GM19099 (cell line): ENCODE data around the gene PARD3B.

ENCODE experiments used
- POLR2A ChIP-seq: IDR thresholded peaks from 3 replicates; pipeline ENCODE4 v1.6.1; 2011; ENCODE audit warnings: low read depth; ENCODE audit not compliant: insufficient read length; ENCODE audit errors: extremely low read depth

The PARD3B gene

GRCh38 chr2:204533629-204534370 lies 11.5 kb upstream of the PARD3B start:
- TF ChIP-seq POLR2A, result no peak

- TF ChIP-seq POLR2A, result no peak
These were observed 9.9 kb upstream of the PARD3B start for GRCh38 chr2:204535356-204535755.

- no peak for TF ChIP-seq POLR2A
These were observed 9.5 kb upstream of the PARD3B start for GRCh38 chr2:204535764-204536163.

GRCh38 chr2:204538182-204539018 lies 6.9 kb upstream of the PARD3B start:
- no peak for TF ChIP-seq POLR2A

- TF ChIP-seq POLR2A, result no peak
These were observed 6.3 kb upstream of the PARD3B start for GRCh38 chr2:204539019-204539385.

GRCh38 chr2:204541637-204542036 lies 3.6 kb upstream of the PARD3B start:
- TF ChIP-seq POLR2A, result no peak

- TF ChIP-seq POLR2A, result no peak
These were observed 2.2 kb upstream of the PARD3B start for GRCh38 chr2:204542982-204543608.

GRCh38 chr2:204545861-204546735 lies 823 bp downstream of the PARD3B start:
- no peak for TF ChIP-seq POLR2A

- no peak for TF ChIP-seq POLR2A
These were observed 5.7 kb downstream of the PARD3B start for GRCh38 chr2:204550751-204551511.

GRCh38 chr2:204551512-204551863 lies 6.2 kb downstream of the PARD3B start:
- no peak for TF ChIP-seq POLR2A

- TF ChIP-seq POLR2A, result no peak
These were observed 12.3 kb downstream of the PARD3B start for GRCh38 chr2:204557604-204558003.

GRCh38 chr2:204560902-204561301 lies 15.6 kb downstream of the PARD3B start:
- TF ChIP-seq POLR2A, result no peak

- TF ChIP-seq POLR2A, result no peak
These were observed 16.5 kb downstream of the PARD3B start for GRCh38 chr2:204561771-204562170.

GRCh38 chr2:204566439-204566838 lies 21.2 kb downstream of the PARD3B start:
- no peak for TF ChIP-seq POLR2A
